Brain microvascular endothelial cell (primary cell): ENCODE results near the gene HNF4A.

Source experiments
- DNase-seq: peaks from one replicate; pipeline ENCODE4 v3.0.0-alpha.2; 2020
- H3K27ac ChIP-seq: fragments of 250-450 bp; sonication (Bioruptor Pico); 2 replicates; pipeline ENCODE4 v1.5.1; 2020; ENCODE audit warnings: mild to moderate bottlenecking, moderate library complexity
- H3K27me3 ChIP-seq: fragments of 250-450 bp; sonication (Bioruptor Pico); replicated peaks from 2 replicates; pipeline ENCODE4 v1.5.1; 2020; ENCODE audit warnings: mild to moderate bottlenecking
- H3K36me3 ChIP-seq: fragments of 250-450 bp; sonication (Bioruptor Pico); replicated peaks from 2 replicates; pipeline ENCODE4 v1.5.1; 2020; ENCODE audit warnings: mild to moderate bottlenecking
- H3K4me3 ChIP-seq: 2 replicates; pipeline ENCODE4 v1.5.1; 2011; ENCODE audit warnings: low read depth, mild to moderate bottlenecking, control low read depth, low read length, moderate library complexity
- in situ Hi-C: cut with HindIII; loops from 2 replicates; pipeline ENCODE4 v1.10.0; 2017; ENCODE audit warnings: low sequenced_read_pairs, low pct_ligation_motif_present
- TF ChIP-seq, protein P1 (sequence below): IDR thresholded peaks from 2 replicates; pipeline ENCODE4 v1.5.1; 2011; ENCODE audit warnings: low read depth, mild to moderate bottlenecking, moderate library complexity, low read length, control low read depth, inconsistent platforms; ENCODE audit errors: missing control alignments

HNF4A gene

DNA sequence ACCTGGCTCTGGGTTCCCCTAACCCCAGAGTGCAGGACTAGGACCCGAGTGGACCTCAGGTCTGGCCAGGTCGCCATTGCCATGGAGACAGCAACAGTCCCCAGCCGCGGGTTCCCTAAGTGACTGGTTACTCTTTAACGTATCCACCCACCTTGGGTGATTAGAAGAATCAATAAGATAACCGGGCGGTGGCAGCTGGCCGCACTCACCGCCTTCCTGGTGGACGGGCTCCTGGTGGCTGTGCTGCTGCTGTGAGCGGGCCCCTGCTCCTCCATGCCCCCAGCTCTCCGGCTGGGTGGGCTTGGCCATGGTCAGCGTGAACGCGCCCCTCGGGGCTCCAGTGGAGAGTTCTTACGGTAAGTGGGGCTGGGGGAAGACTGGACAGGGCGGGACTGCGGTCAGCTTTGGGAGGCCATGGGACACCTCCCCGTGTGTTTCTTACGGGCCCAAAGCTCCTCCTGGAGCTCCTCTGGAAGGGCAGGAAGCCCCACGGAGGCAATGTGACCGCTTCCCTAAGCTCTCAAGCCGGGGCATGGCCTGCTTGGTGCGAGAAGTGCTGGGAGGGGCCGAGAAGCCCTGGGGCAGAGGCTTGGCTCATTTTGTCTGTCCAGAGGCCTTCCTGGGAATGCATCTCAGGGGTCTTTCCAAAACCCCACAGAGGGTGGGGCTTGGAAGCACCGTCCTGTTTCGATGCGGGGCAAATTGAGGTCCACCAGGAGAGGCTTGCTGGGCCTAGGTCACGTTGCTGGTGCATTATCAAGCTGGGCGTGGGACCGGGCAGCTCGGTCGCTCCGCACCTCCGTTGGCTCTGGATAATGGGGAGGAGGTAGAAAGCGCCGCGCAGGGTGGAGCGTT is at the start of gene HNF4A:
TSS of gene HNF4A (plus strand) at position 202 of the 855 bp plus-strand sequence. CDS start at position 308, 106 bp downstream.
- no peaks in the 10 kb centered on the region for H3K36me3 ChIP-seq
- in situ Hi-C loops, result no loop called here
- no peak for DNase-seq
- H3K27ac ChIP-seq, result no peak within 1 kb of the TSS
- H3K4me3 ChIP-seq, result no peak within 1 kb of the TSS
- TF ChIP-seq, protein P1, sequence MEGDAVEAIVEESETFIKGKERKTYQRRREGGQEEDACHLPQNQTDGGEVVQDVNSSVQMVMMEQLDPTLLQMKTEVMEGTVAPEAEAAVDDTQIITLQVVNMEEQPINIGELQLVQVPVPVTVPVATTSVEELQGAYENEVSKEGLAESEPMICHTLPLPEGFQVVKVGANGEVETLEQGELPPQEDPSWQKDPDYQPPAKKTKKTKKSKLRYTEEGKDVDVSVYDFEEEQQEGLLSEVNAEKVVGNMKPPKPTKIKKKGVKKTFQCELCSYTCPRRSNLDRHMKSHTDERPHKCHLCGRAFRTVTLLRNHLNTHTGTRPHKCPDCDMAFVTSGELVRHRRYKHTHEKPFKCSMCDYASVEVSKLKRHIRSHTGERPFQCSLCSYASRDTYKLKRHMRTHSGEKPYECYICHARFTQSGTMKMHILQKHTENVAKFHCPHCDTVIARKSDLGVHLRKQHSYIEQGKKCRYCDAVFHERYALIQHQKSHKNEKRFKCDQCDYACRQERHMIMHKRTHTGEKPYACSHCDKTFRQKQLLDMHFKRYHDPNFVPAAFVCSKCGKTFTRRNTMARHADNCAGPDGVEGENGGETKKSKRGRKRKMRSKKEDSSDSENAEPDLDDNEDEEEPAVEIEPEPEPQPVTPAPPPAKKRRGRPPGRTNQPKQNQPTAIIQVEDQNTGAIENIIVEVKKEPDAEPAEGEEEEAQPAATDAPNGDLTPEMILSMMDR, result no peak
- H3K27me3 ChIP-seq, result no peaks in the 10 kb centered on the region

DNA sequence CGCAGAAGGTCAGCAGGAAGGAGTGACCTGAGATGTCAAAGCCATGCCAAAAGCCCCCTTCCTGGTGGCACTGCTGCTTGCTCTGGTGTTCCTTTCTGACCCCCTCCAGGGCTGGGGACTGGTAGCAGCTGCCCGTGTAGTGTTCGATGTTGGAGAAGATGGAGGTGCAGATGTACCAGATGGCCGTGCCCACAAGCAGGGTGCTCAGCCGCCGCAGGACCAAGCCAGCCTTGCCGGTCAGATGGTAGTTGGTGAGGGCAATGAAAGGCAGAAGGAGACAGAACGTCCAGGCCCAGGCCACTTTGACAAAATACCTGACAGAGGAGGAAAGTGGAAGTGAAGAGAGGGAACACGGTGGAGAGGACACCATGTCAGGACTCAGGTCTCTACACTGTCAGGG is 48.6 kb upstream of the HNF4A start:
- TF ChIP-seq, protein P1, result no peak
- no peaks in the 10 kb centered on the region for H3K27me3 ChIP-seq
- H3K36me3 ChIP-seq, result no peaks in the 10 kb centered on the region
- in situ Hi-C loops, result no loop called here
- H3K4me3 ChIP-seq, result no peak overlapping the region
- DNase-seq, result no peak
- H3K27ac ChIP-seq, result no peak overlapping the region

GRCh38 chr20:44309763-44310663 is 45.5 kb upstream of the HNF4A start:
- H3K36me3 ChIP-seq, result no peaks in the 10 kb centered on the region
- no peaks in the 10 kb centered on the region for H3K27me3 ChIP-seq
- H3K4me3 ChIP-seq, result peak overlapping the region; percentile 97
- DNase-seq, result peak; percentile 16
- TF ChIP-seq, protein P1, result no peak
- in situ Hi-C loops, result no loop called here
- H3K27ac ChIP-seq, result no peak overlapping the region

DNA sequence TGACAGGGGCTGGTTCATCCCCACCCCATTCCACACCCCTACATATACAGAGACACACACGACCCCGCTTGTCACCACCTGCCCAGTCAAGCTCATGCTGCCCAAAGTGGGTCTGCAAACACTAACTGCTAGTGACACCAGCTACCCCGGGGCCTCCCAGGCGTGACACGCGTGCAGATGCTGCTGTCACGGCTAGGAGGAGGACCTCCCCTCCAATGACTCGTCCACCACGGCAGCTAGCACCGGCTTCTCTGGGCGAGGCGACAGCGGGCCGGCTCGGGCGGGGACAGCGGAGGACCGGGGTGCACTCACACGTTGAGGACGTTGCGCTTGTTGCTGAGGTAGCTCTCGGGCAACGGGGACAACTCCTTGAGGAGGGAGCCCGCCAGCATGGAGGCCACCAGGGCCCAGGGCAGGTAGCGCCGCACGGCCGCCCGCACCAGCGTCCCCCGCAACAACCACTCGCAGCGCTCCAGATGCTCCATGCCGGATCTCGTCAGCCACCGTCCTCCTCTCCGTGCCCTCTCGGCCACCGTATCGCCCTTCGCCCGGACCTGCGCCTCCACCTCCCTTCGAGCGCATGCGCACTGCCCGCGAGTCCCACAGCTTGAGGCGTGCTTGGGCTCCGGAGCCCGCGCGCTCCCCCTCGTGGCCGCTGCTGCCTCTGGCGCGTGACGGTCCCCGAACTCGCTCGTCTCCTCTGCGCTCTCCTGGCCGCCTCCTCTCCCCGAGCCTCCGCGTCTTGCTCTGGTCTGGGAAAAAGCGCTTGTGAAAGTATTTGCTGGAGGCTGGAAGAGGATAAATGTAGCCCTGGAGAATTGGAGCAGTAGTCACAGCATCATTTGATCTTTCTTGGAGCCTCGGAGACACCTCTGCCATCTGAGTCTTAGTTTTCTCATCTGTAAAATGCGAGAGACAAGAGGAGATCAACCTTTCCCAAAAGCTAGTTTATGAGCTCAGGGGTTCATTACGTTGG is 44.5 kb upstream of the HNF4A start, which contains the start of gene FITM2:
TSS of gene FITM2 (minus strand) at position 539 of the 976 bp plus-strand sequence. CDS start at position 485, 54 bp downstream.
- H3K27me3 ChIP-seq, result no peaks in the 10 kb centered on the region
- peak within 1 kb of the TSS; percentile 97 for H3K4me3 ChIP-seq
- peak within 1 kb of the TSS; percentile 27 for H3K27ac ChIP-seq
- peak; percentile 94 for DNase-seq
- in situ Hi-C loops, result no loop called here
- TF ChIP-seq, protein P1, result peak; percentile 88
- H3K36me3 ChIP-seq, result no peaks in the 10 kb centered on the region

- no peaks in the 10 kb centered on the region for H3K36me3 ChIP-seq
- no peak overlapping the region for H3K4me3 ChIP-seq
- H3K27ac ChIP-seq, result no peak overlapping the region
- TF ChIP-seq, protein P1, result no peak
- no peaks in the 10 kb centered on the region for H3K27me3 ChIP-seq
- in situ Hi-C loops, result no loop called here
- DNase-seq, result no peak
Measured at GRCh38 chr20:44314870-44315269, 40.6 kb upstream of the HNF4A start.
